Right ventricle myocardium superior (tissue), 1 donor: ENCODE data around the gene MON1B. TPM values are rescaled to one million over a fixed set of nuclear protein-coding genes. Genes with fewer than 3 reads are reported as not detected.
A peak's percentile ranks its signal among the peaks of the same experiment; 100 is the strongest.

Experiments
- ATAC-seq: fragments of 200-7000 bp; cut with Tn5 transposase; one replicate; pipeline ENCODE4 v1.9.1; 2020; ENCODE audit warnings: mild to moderate bottlenecking; ENCODE audit not compliant: poor library complexity
- DNase-seq: peaks from one replicate; pipeline ENCODE4 v3.0.0-alpha.2; 2020
- intact Hi-C: fragments of 100-400 bp; cut with DNase I; formaldehyde crosslinking; loops from one replicate; pipeline ENCODE4 v1.11.2; 2022
- total RNA-seq: library from RNA; stranded (reverse); fragmentation: NEBNext Ultra II Directional; extraction: Animal tissue kit (Norgen Biotek cat#: 25700); gene quantifications from one replicate; pipeline ENCODE4 v1.2.1, GENCODE V29; 2021
- donor health status: DM: no; HTN: yes; CAD: no; lungs with severe emphysema.

MON1B gene
- total RNA-seq, 1 donor from 2014 or later = 15.9 TPM

- ATAC-seq (no peak), DNase-seq (no peak)
- intact Hi-C loops = no loop called here
Measured at GRCh38 chr16:77193377-77193776, 2.4 kb downstream of the MON1B start.

DNA sequence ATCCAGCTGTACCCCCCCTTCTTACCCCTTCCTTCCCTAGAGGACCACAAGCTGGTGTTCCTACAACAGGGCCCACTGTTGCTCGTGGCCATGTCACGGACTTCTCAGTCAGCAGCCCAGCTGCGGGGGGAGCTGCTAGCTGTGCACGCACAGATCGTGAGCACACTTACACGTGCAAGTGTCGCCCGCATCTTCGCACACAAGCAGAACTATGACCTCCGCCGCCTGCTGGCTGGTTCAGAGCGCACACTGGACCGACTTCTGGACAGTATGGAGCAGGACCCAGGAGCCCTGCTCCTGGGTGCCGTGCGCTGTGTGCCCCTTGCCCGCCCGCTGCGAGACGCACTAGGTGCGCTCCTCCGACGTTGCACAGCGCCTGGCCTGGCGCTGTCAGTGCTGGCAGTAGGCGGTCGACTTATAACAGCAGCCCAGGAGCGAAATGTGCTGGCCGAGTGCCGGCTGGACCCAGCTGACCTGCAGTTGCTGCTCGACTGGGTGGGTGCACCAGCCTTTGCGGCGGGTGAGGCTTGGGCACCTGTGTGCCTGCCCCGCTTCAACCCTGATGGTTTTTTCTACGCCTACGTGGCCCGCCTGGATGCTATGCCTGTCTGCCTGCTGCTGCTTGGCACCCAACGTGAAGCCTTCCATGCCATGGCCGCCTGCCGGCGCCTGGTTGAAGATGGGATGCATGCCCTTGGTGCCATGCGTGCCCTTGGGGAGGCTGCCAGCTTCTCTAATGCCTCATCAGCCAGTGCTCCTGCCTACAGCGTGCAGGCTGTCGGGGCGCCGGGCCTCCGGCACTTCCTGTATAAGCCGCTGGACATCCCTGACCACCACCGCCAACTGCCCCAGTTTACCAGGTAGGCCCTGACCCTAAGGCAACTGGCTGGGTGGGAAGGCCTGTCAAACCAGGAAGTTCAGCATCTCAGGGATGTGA lies 3.6 kb downstream of the MON1B start:
- intact Hi-C loops = no loop called here
- no peak for ATAC-seq
- DNase-seq = no peak

- intact Hi-C loops = no loop called here
- DNase-seq (no peak), ATAC-seq (no peak)
Measured at GRCh38 chr16:77195411-77195810, 4.4 kb downstream of the MON1B start.

DNA sequence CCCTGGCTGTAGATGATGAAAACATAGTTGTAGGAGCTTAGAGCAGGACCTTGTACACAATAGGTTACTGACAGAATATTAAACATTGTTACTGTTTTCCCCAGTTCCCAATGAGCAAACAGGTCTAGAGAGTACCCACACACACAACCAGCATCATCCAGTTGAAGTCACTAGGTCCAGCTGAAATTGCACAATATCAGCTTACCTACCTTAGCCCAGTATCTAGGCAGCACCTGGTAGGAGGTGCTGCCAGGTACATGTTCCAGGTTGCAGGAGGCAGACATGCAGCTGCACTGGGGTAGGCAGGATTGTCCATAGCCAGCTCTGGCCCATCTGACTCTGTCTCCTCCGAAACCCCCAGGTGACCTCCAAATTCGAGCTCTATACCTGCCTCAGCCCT lies 6.8 kb downstream of the MON1B start:
- DNase-seq = no peak
- intact Hi-C loops = no loop called here
- ATAC-seq = no peak

DNA sequence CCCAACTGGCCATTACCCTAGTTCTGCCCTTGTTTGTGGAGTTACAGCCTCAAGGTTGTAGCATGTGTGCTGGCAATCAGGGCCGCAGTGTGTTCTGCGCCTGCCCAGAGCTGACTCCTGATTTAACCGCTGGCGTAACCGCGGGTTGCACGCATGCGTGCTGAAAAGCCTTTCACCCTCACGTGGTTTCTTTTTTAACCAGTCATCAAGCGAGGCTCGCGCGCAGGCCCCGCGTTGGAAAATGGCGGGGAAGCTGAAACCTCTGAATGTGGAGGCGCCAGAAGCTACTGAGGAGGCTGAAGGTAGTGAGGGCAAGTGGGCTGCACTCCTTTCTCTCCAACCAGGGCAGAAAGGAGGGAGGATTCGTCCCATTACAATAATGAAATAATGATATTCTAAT lies 8.2 kb downstream of the MON1B start, which contains the start of gene SYCE1L:
TSS of gene SYCE1L (plus strand) at position 198 of the 400 bp plus-strand sequence. CDS start at position 242, 44 bp downstream.
- DNase-seq (no peak), ATAC-seq (no peak)
- intact Hi-C loops = no loop called here

- ATAC-seq = no peak
- intact Hi-C loops = no loop called here
- no peak for DNase-seq
Measured at GRCh38 chr16:77206533-77206932, 15.5 kb downstream of the MON1B start.

GRCh38 chr16:77207030-77207429 lies 16.0 kb downstream of the MON1B start:
- no peak for DNase-seq
- no peak for ATAC-seq
- intact Hi-C loops = no loop called here

- DNase-seq = no peak
- intact Hi-C loops = no loop called here
- no peak for ATAC-seq
Measured at GRCh38 chr16:77208382-77208781, 17.4 kb downstream of the MON1B start.

- DNase-seq (peak; percentile 67), ATAC-seq (peak; percentile 74)
- intact Hi-C loops = no loop called here
Measured at GRCh38 chr16:77211880-77212740, 21.1 kb downstream of the MON1B start.

DNA sequence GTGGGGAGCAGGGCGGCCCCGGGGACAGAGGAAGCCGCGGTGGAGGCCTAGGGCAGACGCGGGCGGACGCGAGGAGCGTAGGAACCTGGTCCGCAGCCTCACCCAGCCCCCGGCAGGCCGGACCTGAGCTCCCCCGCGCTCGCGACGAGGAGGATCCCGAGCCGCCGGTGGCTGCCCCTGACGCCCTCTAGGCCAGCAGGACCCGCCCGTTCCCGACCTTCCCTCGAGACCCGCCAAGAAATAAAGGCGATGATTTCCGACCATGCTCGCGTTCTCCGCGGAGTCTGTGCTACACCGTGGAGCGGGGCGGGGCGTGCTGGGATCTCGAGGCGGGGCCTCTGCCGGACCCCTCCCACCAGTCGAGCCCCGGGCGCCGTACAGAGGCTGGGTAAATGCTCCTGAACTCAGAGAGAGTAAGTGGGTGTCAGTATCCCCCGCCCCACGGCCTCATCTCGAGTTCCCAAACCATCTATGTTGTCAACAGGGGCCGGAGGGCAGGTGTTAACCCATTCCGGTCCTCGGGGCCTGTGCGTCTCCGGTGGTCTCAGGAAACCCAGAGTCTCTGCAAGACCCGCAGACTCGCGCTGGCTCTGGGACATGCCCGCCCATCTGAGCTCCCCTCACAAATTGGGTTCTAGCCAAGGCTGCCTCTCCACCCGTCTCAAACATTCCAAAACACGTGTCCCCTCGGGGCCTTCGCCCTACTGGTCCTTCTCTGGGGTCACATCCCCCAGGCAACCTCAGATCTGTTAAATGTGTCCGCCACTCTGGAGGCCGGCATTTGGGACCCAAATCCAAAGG lies 22.0 kb downstream of the MON1B start:
- peak; percentile 90 for ATAC-seq
- DNase-seq = peak; percentile 83
- intact Hi-C loops = no loop called here

DNA sequence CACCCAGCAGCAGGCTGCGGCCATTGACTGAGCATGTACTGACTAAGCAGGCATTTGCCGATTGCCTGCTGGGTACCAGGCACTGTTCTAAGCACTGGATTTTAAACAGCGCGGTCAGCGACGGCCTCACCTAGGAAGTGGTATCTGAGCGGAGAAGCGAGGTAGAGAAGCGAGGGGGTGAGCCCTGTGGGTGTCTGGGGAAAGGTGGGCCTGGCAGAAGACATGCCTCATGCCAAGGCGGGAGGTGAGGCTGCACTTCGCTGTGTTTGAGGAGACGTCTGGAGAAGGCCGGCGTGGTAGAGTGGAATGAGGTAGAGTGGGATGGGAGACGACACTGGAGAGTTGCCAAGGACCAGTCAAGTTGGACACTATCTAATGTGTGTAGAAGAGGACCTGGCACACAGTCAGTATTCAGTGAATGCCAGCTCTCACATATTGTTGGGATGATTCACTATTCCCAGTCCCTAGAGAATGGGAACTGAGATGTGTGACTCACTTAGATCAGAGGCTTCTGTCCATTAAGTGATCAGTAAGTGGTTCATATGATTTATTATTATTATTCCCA lies 22.6 kb downstream of the MON1B start:
- intact Hi-C loops = no loop called here
- ATAC-seq = peak; percentile 26
- no peak for DNase-seq

GRCh38 chr16:77214411-77215138 lies 23.6 kb downstream of the MON1B start:
- no peak for ATAC-seq
- intact Hi-C loops = no loop called here
- DNase-seq = no peak

- no peak for ATAC-seq
- intact Hi-C loops = no loop called here
- no peak for DNase-seq
Measured at GRCh38 chr16:77219437-77219836, 28.4 kb downstream of the MON1B start.

GRCh38 chr16:77220427-77220826 lies 29.4 kb downstream of the MON1B start:
- intact Hi-C loops = no loop called here
- DNase-seq (no peak), ATAC-seq (no peak)

- intact Hi-C loops = no loop called here
Measured at GRCh38 chr16:77221482-77221881, 30.5 kb downstream of the MON1B start.

DNA sequence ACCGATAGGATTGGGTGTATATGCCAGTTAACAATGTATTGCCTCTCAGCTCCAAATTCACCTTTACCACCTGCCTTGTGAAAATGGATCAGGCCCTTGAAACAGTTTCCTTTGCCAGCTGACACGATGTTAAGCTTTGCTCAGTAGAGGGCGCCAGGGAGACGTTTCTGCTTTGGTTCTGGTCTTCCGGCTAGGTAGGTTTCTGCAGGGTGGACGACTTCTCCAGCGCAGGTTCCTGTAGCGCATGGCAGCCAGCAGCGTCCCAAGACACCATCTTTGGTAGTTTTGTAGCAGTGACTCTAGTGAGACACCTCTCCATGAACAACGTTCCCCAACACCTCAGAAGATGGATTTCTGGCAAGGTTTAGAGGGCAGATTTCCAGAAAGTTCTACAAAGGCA lies 32.2 kb downstream of the MON1B start:
- DNase-seq (no peak), ATAC-seq (no peak)
- intact Hi-C loops = no loop called here

More at GRCh38 chr16:77221482-77221881, 30.5 kb downstream of the MON1B start:
- ATAC-seq (no peak), DNase-seq (no peak)

GRCh38 chr16:77225182-77225581 lies 34.2 kb downstream of the MON1B start:
- intact Hi-C loops = no loop called here
- ATAC-seq (no peak), DNase-seq (no peak)

DNA sequence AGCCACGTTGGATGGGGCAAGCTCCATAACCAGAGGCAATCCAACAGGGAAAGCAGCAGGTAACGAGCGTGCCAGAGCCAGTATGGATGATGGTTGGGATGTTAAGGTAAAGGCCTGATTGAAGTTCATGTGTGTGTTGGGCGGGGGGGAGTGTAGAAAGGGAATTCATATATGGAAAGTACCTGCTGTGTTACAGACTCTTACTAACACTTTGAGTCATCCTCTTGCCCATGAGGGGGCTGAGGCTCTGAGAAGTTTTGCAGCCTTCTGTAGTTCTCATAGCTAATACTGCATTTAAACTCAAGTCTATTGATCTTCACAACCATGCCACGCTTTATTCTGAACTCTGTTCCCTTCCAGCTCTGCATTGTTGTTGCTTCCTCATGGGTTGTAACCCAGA lies 36.8 kb downstream of the MON1B start:
- intact Hi-C loops = no loop called here
- ATAC-seq (no peak), DNase-seq (no peak)
